ENCODE data around the gene XDH.

- no peak for TF ChIP-seq CTCF (conservative IDR thresholded peaks at IDR 0.05 in 1 of 2, IDR thresholded peaks at IDR 0.05 in 1 of 2; ENCODE audit: extremely low read depth in 1 of 2, insufficient read depth in 1 of 2, low read depth in 1 of 2, low read length in 2 of 2)
- no peak for TF ChIP-seq EZH2 (IDR thresholded peaks at IDR 0.05; ENCODE audit: borderline replicate concordance, low read length)
These were observed 127.5 kb downstream of the XDH start for GRCh38 chr2:31286961-31287550.
